HEK293T (cell line): ENCODE measurements around the gene IFNA2.

Source experiments
- ARNT ChIP-seq: fragments of 450-650 bp; IDR thresholded peaks from 2 replicates; pipeline ENCODE4 v1.6.1; 2017; ENCODE audit warnings: mild to moderate bottlenecking
- BHLHE40 ChIP-seq: fragments of 450-650 bp; IDR thresholded peaks from 2 replicates; pipeline ENCODE4 v1.6.1; 2016; ENCODE audit warnings: mild to moderate bottlenecking, moderate library complexity, borderline replicate concordance
- ELF4 ChIP-seq: fragments of 450-650 bp; IDR thresholded peaks from 2 replicates; pipeline ENCODE4 v1.6.1; 2017; ENCODE audit warnings: antibody characterized with exemption
- FOXA1 ChIP-seq: fragments of 450-650 bp; IDR thresholded peaks from 2 replicates; pipeline ENCODE4 v1.6.1; 2016; ENCODE audit warnings: mild to moderate bottlenecking
- FOXK2 ChIP-seq: fragments of 450-650 bp; IDR thresholded peaks from 2 replicates; pipeline ENCODE4 v1.6.1; 2016; ENCODE audit warnings: mild to moderate bottlenecking
- FOXM1 ChIP-seq: fragments of 450-650 bp; IDR thresholded peaks from 2 replicates; pipeline ENCODE4 v1.6.1; 2017; ENCODE audit warnings: mild to moderate bottlenecking, borderline replicate concordance
- HDGF ChIP-seq: fragments of 450-650 bp; IDR thresholded peaks from 2 replicates; pipeline ENCODE4 v1.6.1; 2017; ENCODE audit warnings: antibody characterized with exemption, borderline replicate concordance
- NFRKB ChIP-seq: fragments of 450-650 bp; IDR thresholded peaks from 2 replicates; pipeline ENCODE4 v1.6.1; 2016; ENCODE audit warnings: mild to moderate bottlenecking, moderate library complexity
- SP1 ChIP-seq: fragments of 450-650 bp; IDR thresholded peaks from 2 replicates; pipeline ENCODE4 v1.6.1; 2017
- SUZ12 ChIP-seq: fragments of 450-650 bp; IDR thresholded peaks from 2 replicates; pipeline ENCODE4 v1.6.1; 2016; ENCODE audit warnings: mild to moderate bottlenecking
- TF ChIP-seq, protein P1 (sequence below): fragments of 450-650 bp; IDR thresholded peaks from 2 replicates; pipeline ENCODE4 v1.6.1; 2016

DNA sequence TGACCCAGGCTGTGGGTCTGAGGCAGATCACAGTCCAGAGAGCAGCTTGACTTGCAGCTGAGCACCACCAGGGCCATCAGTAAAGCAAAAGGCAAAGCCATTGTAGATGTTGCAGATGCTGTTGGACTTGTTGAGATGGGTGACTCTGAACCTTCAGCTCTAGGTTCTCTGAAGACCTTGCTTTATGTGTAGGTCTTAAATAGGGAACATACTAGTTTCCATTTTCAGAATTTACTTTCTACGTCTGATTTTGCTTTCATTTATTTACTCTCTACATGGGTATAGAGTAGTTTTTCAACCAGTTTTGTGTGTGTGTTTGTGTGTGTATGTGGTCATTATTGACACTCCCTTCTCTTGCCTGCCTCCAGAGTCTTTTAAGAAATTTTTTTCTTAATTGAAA lies 34.4 kb downstream of the IFNA2 start, which contains the start of gene IFNA6:
- TF ChIP-seq BHLHE40 (no peak), HDGF (no peak), NFRKB (no peak), ELF4 (no peak), FOXM1 (no peak), SUZ12 (no peak), FOXK2 (no peak), SP1 (no peak), FOXA1 (no peak), ARNT (no peak)
- TF ChIP-seq, protein P1, sequence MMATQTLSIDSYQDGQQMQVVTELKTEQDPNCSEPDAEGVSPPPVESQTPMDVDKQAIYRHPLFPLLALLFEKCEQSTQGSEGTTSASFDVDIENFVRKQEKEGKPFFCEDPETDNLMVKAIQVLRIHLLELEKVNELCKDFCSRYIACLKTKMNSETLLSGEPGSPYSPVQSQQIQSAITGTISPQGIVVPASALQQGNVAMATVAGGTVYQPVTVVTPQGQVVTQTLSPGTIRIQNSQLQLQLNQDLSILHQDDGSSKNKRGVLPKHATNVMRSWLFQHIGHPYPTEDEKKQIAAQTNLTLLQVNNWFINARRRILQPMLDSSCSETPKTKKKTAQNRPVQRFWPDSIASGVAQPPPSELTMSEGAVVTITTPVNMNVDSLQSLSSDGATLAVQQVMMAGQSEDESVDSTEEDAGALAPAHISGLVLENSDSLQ: no peak
